Measurements from ENCODE around the gene ACTN4.

GRCh38 chr19:38617764-38618589 is 29.5 kb upstream of the ACTN4 start, which contains the start of gene MAP4K1:
- TF ChIP-seq NFE2L2 (conservative IDR thresholded peaks at IDR 0.05; ENCODE audit: low read length) = no peak; the same call in 1 of the 2 replicates
- TF ChIP-seq CTCF (IDR thresholded peaks at IDR 0.05) = no peak; the same call in 2 of the 3 replicates
- TF ChIP-seq, protein P1, sequence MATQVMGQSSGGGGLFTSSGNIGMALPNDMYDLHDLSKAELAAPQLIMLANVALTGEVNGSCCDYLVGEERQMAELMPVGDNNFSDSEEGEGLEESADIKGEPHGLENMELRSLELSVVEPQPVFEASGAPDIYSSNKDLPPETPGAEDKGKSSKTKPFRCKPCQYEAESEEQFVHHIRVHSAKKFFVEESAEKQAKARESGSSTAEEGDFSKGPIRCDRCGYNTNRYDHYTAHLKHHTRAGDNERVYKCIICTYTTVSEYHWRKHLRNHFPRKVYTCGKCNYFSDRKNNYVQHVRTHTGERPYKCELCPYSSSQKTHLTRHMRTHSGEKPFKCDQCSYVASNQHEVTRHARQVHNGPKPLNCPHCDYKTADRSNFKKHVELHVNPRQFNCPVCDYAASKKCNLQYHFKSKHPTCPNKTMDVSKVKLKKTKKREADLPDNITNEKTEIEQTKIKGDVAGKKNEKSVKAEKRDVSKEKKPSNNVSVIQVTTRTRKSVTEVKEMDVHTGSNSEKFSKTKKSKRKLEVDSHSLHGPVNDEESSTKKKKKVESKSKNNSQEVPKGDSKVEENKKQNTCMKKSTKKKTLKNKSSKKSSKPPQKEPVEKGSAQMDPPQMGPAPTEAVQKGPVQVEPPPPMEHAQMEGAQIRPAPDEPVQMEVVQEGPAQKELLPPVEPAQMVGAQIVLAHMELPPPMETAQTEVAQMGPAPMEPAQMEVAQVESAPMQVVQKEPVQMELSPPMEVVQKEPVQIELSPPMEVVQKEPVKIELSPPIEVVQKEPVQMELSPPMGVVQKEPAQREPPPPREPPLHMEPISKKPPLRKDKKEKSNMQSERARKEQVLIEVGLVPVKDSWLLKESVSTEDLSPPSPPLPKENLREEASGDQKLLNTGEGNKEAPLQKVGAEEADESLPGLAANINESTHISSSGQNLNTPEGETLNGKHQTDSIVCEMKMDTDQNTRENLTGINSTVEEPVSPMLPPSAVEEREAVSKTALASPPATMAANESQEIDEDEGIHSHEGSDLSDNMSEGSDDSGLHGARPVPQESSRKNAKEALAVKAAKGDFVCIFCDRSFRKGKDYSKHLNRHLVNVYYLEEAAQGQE (IDR thresholded peaks at IDR 0.05) = no peak
- no peak for TF ChIP-seq EP300 (IDR thresholded peaks at IDR 0.05)
